Astrocyte (in vitro differentiated cells and primary cell): ENCODE data around the gene IGF1R. TPM values are rescaled to one million over a fixed set of nuclear protein-coding genes. Genes with fewer than 3 reads are reported as not detected.

Source experiments
- DNase-seq: peaks from one replicate; pipeline ENCODE4 v3.0.0-alpha.2; 2010; ENCODE audit warnings: low read depth
- FAIRE-seq: peaks from 2 replicates; lab custom pipeline; 2011; peaks lifted over from hg19 to GRCh38; lab: Jason Lieb, UNC
- H2AFZ ChIP-seq: 2 replicates; pipeline ENCODE4 v1.6.0; 2012; ENCODE audit warnings: low read depth, low read length, inconsistent platforms
- H3K27ac ChIP-seq: 2 replicates; pipeline ENCODE4 v1.5.1; 2011; ENCODE audit warnings: low read depth, low read length, inconsistent platforms
- H3K27me3 ChIP-seq: 2 replicates; pipeline ENCODE4 v1.6.0; 2011; ENCODE audit warnings: low read length, inconsistent platforms; ENCODE audit not compliant: insufficient read depth
- H3K36me3 ChIP-seq: 2 replicates; pipeline ENCODE4 v1.5.1; 2011; ENCODE audit warnings: low read length, inconsistent platforms; ENCODE audit not compliant: insufficient read depth
- H3K4me1 ChIP-seq: 2 replicates; pipeline ENCODE4 v1.5.1; 2011; ENCODE audit warnings: low read length, inconsistent platforms; ENCODE audit not compliant: insufficient read depth
- H3K4me2 ChIP-seq: 2 replicates; pipeline ENCODE4 v1.6.0; 2012; ENCODE audit warnings: low read length, inconsistent platforms
- H3K4me3 ChIP-seq: 2 replicates; pipeline ENCODE4 v1.5.1; 2011; ENCODE audit warnings: low read depth, mild to moderate bottlenecking, low read length, inconsistent platforms; ENCODE audit not compliant: insufficient read depth
- H3K79me2 ChIP-seq: 2 replicates; pipeline ENCODE4 v1.6.0; 2012; ENCODE audit warnings: mild to moderate bottlenecking, low read length, inconsistent platforms; ENCODE audit not compliant: insufficient read depth
- H3K9ac ChIP-seq: 2 replicates; pipeline ENCODE4 v1.6.0; 2012; ENCODE audit warnings: mild to moderate bottlenecking, low read length, inconsistent platforms
- H3K9me3 ChIP-seq: 2 replicates; pipeline ENCODE4 v1.5.1; 2012; ENCODE audit warnings: low read depth, mild to moderate bottlenecking, low read length, inconsistent platforms; ENCODE audit not compliant: insufficient read depth
- H4K20me1 ChIP-seq: 2 replicates; pipeline ENCODE4 v1.6.0; 2012; ENCODE audit warnings: low read length, inconsistent platforms; ENCODE audit not compliant: insufficient read depth
- H3K27ac Mint-ChIP-seq: one replicate; pipeline ENCODE4 v1.8.0; 2021; ENCODE audit warnings: mild to moderate bottlenecking, mixed read lengths; ENCODE audit not compliant: unreplicated experiment
- H3K27me3 Mint-ChIP-seq: one replicate; pipeline ENCODE4 v1.8.0; 2021; ENCODE audit warnings: low read depth, mixed read lengths; ENCODE audit not compliant: unreplicated experiment
- H3K36me3 Mint-ChIP-seq: one replicate; pipeline ENCODE4 v1.8.0; 2021; ENCODE audit warnings: low read depth, mixed read lengths; ENCODE audit not compliant: unreplicated experiment
- H3K4me1 Mint-ChIP-seq: one replicate; pipeline ENCODE4 v1.8.0; 2021; ENCODE audit warnings: low read depth, mixed read lengths; ENCODE audit not compliant: unreplicated experiment
- H3K4me3 Mint-ChIP-seq: one replicate; pipeline ENCODE4 v1.8.0; 2021; ENCODE audit warnings: mild to moderate bottlenecking, moderate library complexity, mixed read lengths; ENCODE audit not compliant: unreplicated experiment
- H3K9me3 Mint-ChIP-seq: one replicate; pipeline ENCODE4 v1.8.0; 2021; ENCODE audit warnings: mild to moderate bottlenecking, mixed read lengths; ENCODE audit not compliant: unreplicated experiment
- CTCF ChIP-seq: IDR thresholded peaks from 2 replicates; pipeline ENCODE4 v1.5.1; 2011; ENCODE audit warnings: low read depth, mild to moderate bottlenecking, inconsistent platforms, low read length, moderate library complexity; ENCODE audit not compliant: insufficient read depth
- EZH2 ChIP-seq: IDR thresholded peaks from 2 replicates; pipeline ENCODE4 v1.6.1; 2012; ENCODE audit warnings: mild to moderate bottlenecking, low read length, inconsistent platforms; ENCODE audit not compliant: insufficient read depth
- total RNA-seq: library from RNA; stranded (reverse); gene quantifications from 2 replicates; pipeline ENCODE4 v1.2.1, GENCODE V29; 2021

The IGF1R gene
- total RNA-seq, 1 donor from 2014 or later: 270 TPM

GRCh38 chr15:98997755-98998154 lies 349.4 kb downstream of the IGF1R start:
- Mint-ChIP-seq H3K27ac (no peak overlapping the region), H3K9me3 (peaks cover 8% of the 10 kb centered on the region), H3K4me1 (no peaks in the 10 kb centered on the region), H3K27me3 (peaks cover 17% of the 10 kb centered on the region), H3K36me3 (peaks cover 4% of the 10 kb centered on the region), H3K4me3 (no peak overlapping the region)
- H2AFZ ChIP-seq: no peak overlapping the region
- H4K20me1 ChIP-seq: no peaks in the 10 kb centered on the region
- no peak overlapping the region for H3K4me2 ChIP-seq
- H3K9me3 ChIP-seq: no peaks in the 10 kb centered on the region
- H3K4me1 ChIP-seq: no peaks in the 10 kb centered on the region
- no peak for DNase-seq
- TF ChIP-seq EZH2 (no peak), CTCF (no peak)
- no peak overlapping the region for H3K9ac ChIP-seq
- FAIRE-seq: no peak
- no peak overlapping the region for H3K4me3 ChIP-seq
- no peak overlapping the region for H3K27ac ChIP-seq
- H3K27me3 ChIP-seq: no peaks in the 10 kb centered on the region
- no peaks in the 10 kb centered on the region for H3K36me3 ChIP-seq
- H3K79me2 ChIP-seq: no peaks in the 10 kb centered on the region

GRCh38 chr15:98998279-98998678 lies 349.9 kb downstream of the IGF1R start:
- no peak for TF ChIP-seq EZH2
- TF ChIP-seq CTCF: no peak
- Histone ChIP-seq H3K27me3 (no peaks in the 10 kb centered on the region), H3K36me3 (no peaks in the 10 kb centered on the region), H3K4me2 (no peak overlapping the region), H3K79me2 (no peaks in the 10 kb centered on the region), H3K27ac (no peak overlapping the region), H4K20me1 (no peaks in the 10 kb centered on the region), H3K4me1 (no peaks in the 10 kb centered on the region), H3K4me3 (no peak overlapping the region), H3K9ac (no peak overlapping the region), H2AFZ (no peak overlapping the region), H3K9me3 (no peaks in the 10 kb centered on the region)
- no peak for FAIRE-seq
- Mint-ChIP-seq H3K9me3 (peaks cover 8% of the 10 kb centered on the region), H3K27ac (no peak overlapping the region), H3K4me1 (peaks cover under 1% of the 10 kb centered on the region), H3K4me3 (no peak overlapping the region), H3K36me3 (peaks cover 4% of the 10 kb centered on the region), H3K27me3 (peaks cover 15% of the 10 kb centered on the region)
- no peak for DNase-seq

GRCh38 chr15:98999233-98999632 lies 350.9 kb downstream of the IGF1R start:
- Mint-ChIP-seq H3K9me3 (peaks cover 8% of the 10 kb centered on the region), H3K4me1 (peaks cover 2% of the 10 kb centered on the region), H3K27ac (no peak overlapping the region), H3K4me3 (no peak overlapping the region), H3K27me3 (peaks cover 14% of the 10 kb centered on the region), H3K36me3 (peaks cover 4% of the 10 kb centered on the region)
- Histone ChIP-seq H3K9me3 (no peaks in the 10 kb centered on the region), H3K9ac (no peak overlapping the region), H3K4me3 (no peak overlapping the region), H2AFZ (no peak overlapping the region), H3K4me1 (no peaks in the 10 kb centered on the region), H3K79me2 (no peaks in the 10 kb centered on the region), H3K36me3 (no peaks in the 10 kb centered on the region), H3K4me2 (no peak overlapping the region), H3K27ac (no peak overlapping the region), H3K27me3 (no peaks in the 10 kb centered on the region), H4K20me1 (no peaks in the 10 kb centered on the region)
- FAIRE-seq: no peak
- no peak for DNase-seq
- no peak for TF ChIP-seq CTCF
- no peak for TF ChIP-seq EZH2
